ENCODE results near the gene MARK3.

DNA sequence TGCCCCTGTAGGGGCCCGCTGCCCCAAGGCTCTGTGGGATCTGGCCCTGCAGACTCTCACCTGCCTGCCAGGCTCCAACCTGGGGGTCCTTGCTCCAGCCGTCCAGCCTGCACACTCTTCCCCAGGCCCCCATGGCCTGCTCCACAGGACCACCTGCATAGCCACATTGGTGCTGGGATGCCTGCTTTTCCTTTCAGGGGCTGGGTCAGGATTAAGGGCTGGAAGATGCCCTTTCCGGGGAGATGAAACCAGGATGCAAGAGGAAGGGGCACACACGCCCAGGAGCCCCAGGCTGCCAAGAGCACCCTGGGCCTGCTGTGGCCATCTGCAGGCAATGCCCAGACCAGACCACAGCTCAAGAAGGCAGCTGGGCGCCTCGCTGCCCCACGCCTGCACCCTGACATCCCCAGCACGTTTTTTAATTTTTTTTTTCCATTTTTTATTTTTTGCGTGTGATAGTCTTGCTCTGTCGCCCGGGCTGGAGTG, 162.3 kb downstream of the MARK3 start:
- no peak for TF ChIP-seq KAT7 (CRISPR knock-in tag; IDR thresholded peaks at IDR 0.05; ENCODE audit: borderline replicate concordance)
- TF ChIP-seq ARHGAP35 (CRISPR knock-in tag; IDR thresholded peaks at IDR 0.05; ENCODE audit: borderline replicate concordance): no peak
- no peak for TF ChIP-seq POLR2AphosphoS5 (IDR thresholded peaks at IDR 0.05; ENCODE audit: low read depth, low read length)
- no peak for TF ChIP-seq MAZ (IDR thresholded peaks at IDR 0.05; ENCODE audit: borderline replicate concordance, low read depth, low read length)
- TF ChIP-seq MAZ (CRISPR knock-in tag; IDR thresholded peaks at IDR 0.05; ENCODE audit: low read depth): no peak
- TF ChIP-seq, protein P1, sequence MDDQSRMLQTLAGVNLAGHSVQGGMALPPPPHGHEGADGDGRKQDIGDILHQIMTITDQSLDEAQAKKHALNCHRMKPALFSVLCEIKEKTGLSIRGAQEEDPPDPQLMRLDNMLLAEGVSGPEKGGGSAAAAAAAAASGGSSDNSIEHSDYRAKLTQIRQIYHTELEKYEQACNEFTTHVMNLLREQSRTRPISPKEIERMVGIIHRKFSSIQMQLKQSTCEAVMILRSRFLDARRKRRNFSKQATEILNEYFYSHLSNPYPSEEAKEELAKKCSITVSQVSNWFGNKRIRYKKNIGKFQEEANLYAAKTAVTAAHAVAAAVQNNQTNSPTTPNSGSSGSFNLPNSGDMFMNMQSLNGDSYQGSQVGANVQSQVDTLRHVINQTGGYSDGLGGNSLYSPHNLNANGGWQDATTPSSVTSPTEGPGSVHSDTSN (CRISPR knock-in tag; IDR thresholded peaks at IDR 0.05; ENCODE audit: borderline replicate concordance): no peak
- TF ChIP-seq NCOA2 (CRISPR knock-in tag; IDR thresholded peaks at IDR 0.05): no peak
- TF ChIP-seq KDM2A (CRISPR knock-in tag; IDR thresholded peaks at IDR 0.05; ENCODE audit: borderline replicate concordance, low read depth): no peak
- no peak for TF ChIP-seq ZNF546 (CRISPR knock-in tag; conservative IDR thresholded peaks at IDR 0.05)
- no peak for TF ChIP-seq NKX3-1 (CRISPR knock-in tag; IDR thresholded peaks at IDR 0.05)
- no peak for TF ChIP-seq ZFX (CRISPR knock-in tag; IDR thresholded peaks at IDR 0.05; ENCODE audit: low read depth)
- TF ChIP-seq ZNF329 (CRISPR knock-in tag; IDR thresholded peaks at IDR 0.05; ENCODE audit: low read depth): no peak
